A673 (cell line): Measurements from ENCODE around the gene ATP1A2. TPM values are rescaled to one million over a fixed set of nuclear protein-coding genes. Genes with fewer than 3 reads are reported as not detected.

Experiments
- BruUV-seq: library from RNA; stranded (reverse); fragments of 400-500 nt; replicated peaks from 2 replicates; lab custom pipeline; 2021; lab: Mats Ljungman, UMichigan
- CTCF ChIA-PET: fragments of 300-600 bp; sonication (Branson Sonifier 250); formaldehyde crosslinking; loops from one replicate; lab custom pipeline; 2022; ENCODE audit warnings: antibody characterized with exemption; lab: Charles Lee
- POLR2A ChIA-PET: fragments of 300-600 bp; sonication (Branson Sonifier 250); formaldehyde crosslinking; loops from one replicate; lab custom pipeline; 2022; ENCODE audit warnings: antibody characterized with exemption; ENCODE audit not compliant: low non-redundant PET; lab: Charles Lee
- DNase-seq: peaks from one replicate; pipeline ENCODE4 v3.0.0-alpha.2; 2015; ENCODE audit warnings: low spot score
- H3K27ac ChIP-seq: fragments of 200-600 bp; sonication (generic); 2 replicates; pipeline ENCODE4 v1.5.1; 2016; ENCODE audit warnings: mixed run types, low read depth, mild to moderate bottlenecking, mixed read lengths, antibody characterized with exemption, low read length; ENCODE audit not compliant: poor library complexity, severe bottlenecking
- H3K27me3 ChIP-seq: fragments of 200-600 bp; sonication (generic); replicated peaks from 2 replicates; pipeline ENCODE4 v1.6.1; 2017; ENCODE audit warnings: mixed run types, low read depth, mild to moderate bottlenecking, mixed read lengths, antibody characterized with exemption, low read length; ENCODE audit not compliant: insufficient read depth, poor library complexity
- H3K36me3 ChIP-seq: fragments of 200-600 bp; sonication (generic); 2 replicates; pipeline ENCODE4 v1.6.1; 2016; ENCODE audit warnings: mixed run types, mild to moderate bottlenecking, mixed read lengths, antibody characterized with exemption, low read length; ENCODE audit not compliant: insufficient read depth, poor library complexity, severe bottlenecking
- H3K4me1 ChIP-seq: fragments of 200-600 bp; sonication (generic); 2 replicates; pipeline ENCODE4 v1.6.1; 2017; ENCODE audit warnings: mixed run types, mild to moderate bottlenecking, mixed read lengths, antibody characterized with exemption, low read length; ENCODE audit not compliant: insufficient read depth, poor library complexity, severe bottlenecking
- H3K4me3 ChIP-seq: fragments of 200-600 bp; sonication (generic); 2 replicates; pipeline ENCODE4 v1.5.1; 2016; ENCODE audit warnings: low read depth, mixed run types, mild to moderate bottlenecking, mixed read lengths, low read length; ENCODE audit not compliant: poor library complexity, severe bottlenecking
- H3K9me3 ChIP-seq: fragments of 200-600 bp; sonication (generic); 2 replicates; pipeline ENCODE4 v1.6.1; 2016; ENCODE audit warnings: mixed run types, low read depth, mild to moderate bottlenecking, mixed read lengths, antibody characterized with exemption, low read length; ENCODE audit not compliant: poor library complexity, severe bottlenecking
- CTCF ChIP-seq: fragments of 300-800, 200-600 bp; sonication (generic); conservative IDR thresholded peaks from 2 replicates; pipeline ENCODE4 v1.5.1; 2017; ENCODE audit warnings: low read depth, mild to moderate bottlenecking, antibody characterized with exemption, low read length, moderate library complexity, mixed read lengths
- EZH2 ChIP-seq: fragments of 200-600 bp; sonication (generic); IDR thresholded peaks from 2 replicates; pipeline ENCODE4 v1.6.1; 2017; ENCODE audit warnings: borderline replicate concordance, low read depth, mild to moderate bottlenecking, mixed read lengths, antibody characterized with exemption, low read length; ENCODE audit not compliant: poor library complexity, severe bottlenecking
- intact Hi-C: fragments of 100-400 bp; cut with micrococcal nuclease; formaldehyde crosslinking; loops from one replicate; pipeline ENCODE4 v1.10.0; 2022; ENCODE audit not compliant: unreplicated experiment
- total RNA-seq: library from RNA; stranded (reverse); gene quantifications from 2 replicates; pipeline ENCODE4 v1.2.3, GENCODE V29; 2021

ATP1A2 gene
- total RNA-seq, 1 experiment from 2014 or later = not detected

- ChIA-PET CTCF (no interaction called here), POLR2A (interaction anchor here (0.7 kb wide), 1 partner anchor 29 kb away, joined by 3 read pairs; no protein-coding TSS in a partner anchor)
- Histone ChIP-seq H3K27me3 (no peaks in the 10 kb centered on the region), H3K4me3 (no peak overlapping the region), H3K4me1 (no peaks in the 10 kb centered on the region), H3K9me3 (no peaks in the 10 kb centered on the region), H3K36me3 (no peaks in the 10 kb centered on the region), H3K27ac (no peak overlapping the region)
- intact Hi-C loops = no loop called here
- no peak for DNase-seq
- no TSS peak for BruUV-seq
- TF ChIP-seq CTCF (no peak), EZH2 (no peak)
Measured at GRCh38 chr1:160177231-160177630, 61.7 kb downstream of the ATP1A2 start.

- intact Hi-C loops = no loop called here
- H3K36me3 ChIP-seq = no peaks in the 10 kb centered on the region
- H3K27ac ChIP-seq = no peak overlapping the region
- no peaks in the 10 kb centered on the region for H3K4me1 ChIP-seq
- H3K4me3 ChIP-seq = no peak overlapping the region
- no peaks in the 10 kb centered on the region for H3K27me3 ChIP-seq
- no peaks in the 10 kb centered on the region for H3K9me3 ChIP-seq
- ChIA-PET POLR2A (interaction anchor here (0.7 kb wide), 1 partner anchor 28 kb away, joined by 3 read pairs; no protein-coding TSS in a partner anchor), CTCF (no interaction called here)
- no TSS peak for BruUV-seq
- no peak for DNase-seq
- no peak for TF ChIP-seq CTCF
- no peak for TF ChIP-seq EZH2
Measured at GRCh38 chr1:160177667-160178066, 62.1 kb downstream of the ATP1A2 start.

GRCh38 chr1:160178731-160179130 lies 63.2 kb downstream of the ATP1A2 start:
- intact Hi-C loops = no loop called here
- H3K4me3 ChIP-seq = no peak overlapping the region
- CTCF ChIA-PET = no interaction called here
- H3K27ac ChIP-seq = no peak overlapping the region
- no peaks in the 10 kb centered on the region for H3K4me1 ChIP-seq
- BruUV-seq = no TSS peak
- TF ChIP-seq CTCF (no peak), EZH2 (no peak)
- H3K9me3 ChIP-seq = no peaks in the 10 kb centered on the region
- no peak for DNase-seq
- no peaks in the 10 kb centered on the region for H3K36me3 ChIP-seq
- POLR2A ChIA-PET = no interaction called here
- no peaks in the 10 kb centered on the region for H3K27me3 ChIP-seq
